GM23248 (cell line): ENCODE data around the gene AKAP6.

Experiments used
- EZH2 ChIP-seq: fragments of 200-600 bp; sonication (generic); IDR thresholded peaks from 2 replicates; pipeline ENCODE4 v1.6.1; 2018; ENCODE audit warnings: antibody characterized with exemption, mild to moderate bottlenecking; ENCODE audit not compliant: insufficient read depth, poor library complexity, severe bottlenecking
- EZH2phosphoT487 ChIP-seq: fragments of 200-600 bp; sonication (generic); IDR thresholded peaks from 2 replicates; pipeline ENCODE4 v1.6.1; 2018; ENCODE audit warnings: antibody characterized with exemption, moderate library complexity, mild to moderate bottlenecking, low read depth; ENCODE audit not compliant: insufficient read depth

DNA sequence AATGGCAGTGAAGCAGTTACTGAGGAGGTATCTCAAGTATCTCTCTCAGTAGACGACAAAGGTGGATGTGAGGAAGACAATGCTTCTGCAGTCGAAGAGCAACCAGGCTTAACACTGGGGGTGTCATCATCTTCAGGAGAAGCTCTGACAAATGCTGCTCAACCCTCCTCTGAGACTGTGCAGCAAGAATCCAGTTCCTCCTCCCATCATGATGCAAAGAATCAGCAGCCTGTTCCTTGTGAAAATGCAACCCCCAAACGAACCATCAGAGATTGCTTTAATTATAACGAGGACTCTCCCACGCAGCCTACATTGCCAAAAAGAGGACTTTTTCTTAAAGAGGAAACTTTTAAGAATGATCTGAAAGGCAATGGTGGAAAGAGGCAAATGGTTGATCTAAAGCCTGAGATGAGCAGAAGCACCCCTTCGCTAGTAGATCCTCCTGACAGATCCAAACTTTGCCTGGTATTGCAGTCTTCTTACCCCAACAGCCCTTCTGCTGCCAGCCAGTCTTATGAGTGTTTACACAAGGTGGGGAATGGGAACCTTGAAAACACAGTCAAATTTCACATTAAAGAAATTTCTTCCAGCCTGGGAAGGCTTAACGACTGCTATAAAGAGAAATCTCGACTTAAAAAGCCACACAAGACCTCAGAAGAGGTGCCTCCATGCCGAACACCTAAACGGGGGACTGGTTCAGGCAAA, 216.6 kb downstream of the AKAP6 start:
- TF ChIP-seq EZH2phosphoT487 (no peak), EZH2 (no peak)
